Hepatocyte (in vitro differentiated cells): ENCODE results near the gene ZKSCAN1.

Source experiments
- CTCF ChIP-seq: fragments of 200-600 bp; sonication (generic); IDR thresholded peaks from 2 replicates; pipeline ENCODE4 v1.5.1; 2016; ENCODE audit warnings: antibody characterized with exemption, mild to moderate bottlenecking; ENCODE audit not compliant: poor library complexity
- EZH2 ChIP-seq: fragments of 200-600 bp; sonication (generic); IDR thresholded peaks from 2 replicates; pipeline ENCODE4 v1.6.1; 2016; ENCODE audit warnings: antibody characterized with exemption, mild to moderate bottlenecking, borderline replicate concordance

- TF ChIP-seq EZH2, result no peak
- no peak for TF ChIP-seq CTCF
Observed at GRCh38 chr7:100033526-100033925, 18.1 kb downstream of the ZKSCAN1 start.
